GM23248 (cell line): ENCODE measurements around the gene POC1A.

Source experiments
- EZH2 ChIP-seq: fragments of 200-600 bp; sonication (generic); IDR thresholded peaks from 2 replicates; pipeline ENCODE4 v1.6.1; 2018; ENCODE audit warnings: antibody characterized with exemption, mild to moderate bottlenecking; ENCODE audit not compliant: insufficient read depth, poor library complexity, severe bottlenecking
- EZH2phosphoT487 ChIP-seq: fragments of 200-600 bp; sonication (generic); IDR thresholded peaks from 2 replicates; pipeline ENCODE4 v1.6.1; 2018; ENCODE audit warnings: antibody characterized with exemption, moderate library complexity, mild to moderate bottlenecking, low read depth; ENCODE audit not compliant: insufficient read depth

- TF ChIP-seq EZH2: no peak
- no peak for TF ChIP-seq EZH2phosphoT487
Observed at GRCh38 chr3:52176951-52177700, 22.9 kb upstream of the POC1A start.
